PFSK-1 (cell line): ENCODE results near the gene ATP5F1D.

ENCODE experiments used
- FOXP2 ChIP-seq: optimal IDR thresholded peaks from 2 replicates; pipeline ENCODE3; 2011; ENCODE audit warnings: borderline replicate concordance, control low read depth, inconsistent platforms; ENCODE audit not compliant: insufficient read depth; ENCODE audit errors: extremely low read length, extremely low read depth
- POLR2AphosphoS5 ChIP-seq: IDR thresholded peaks from 2 replicates; pipeline ENCODE4 v1.6.1; 2012; ENCODE audit warnings: low read depth, mild to moderate bottlenecking, control low read depth, low read length, moderate library complexity
- SIN3A ChIP-seq: IDR thresholded peaks from 2 replicates; pipeline ENCODE4 v1.6.1; 2012; ENCODE audit warnings: mild to moderate bottlenecking, low read length, moderate library complexity, borderline replicate concordance; ENCODE audit not compliant: insufficient read depth
- TAF1 ChIP-seq: IDR thresholded peaks from 2 replicates; pipeline ENCODE4 v1.6.1; 2012; ENCODE audit warnings: low read length, control low read depth, borderline replicate concordance; ENCODE audit not compliant: insufficient read depth
- TF ChIP-seq, protein P1 (sequence below), 2 experiments: IDR thresholded peaks; 2 replicates each; pipeline versions ENCODE4 v1.6.1 to v1.8.0; 2011 to 2012; ENCODE audit warnings: low read depth in 2 of 2, low read length in 2 of 2, control low read depth in 1 of 2, inconsistent platforms in 1 of 2, mild to moderate bottlenecking in 1 of 2, moderate library complexity in 1 of 2; ENCODE audit not compliant: insufficient read depth in 1 of 2

DNA sequence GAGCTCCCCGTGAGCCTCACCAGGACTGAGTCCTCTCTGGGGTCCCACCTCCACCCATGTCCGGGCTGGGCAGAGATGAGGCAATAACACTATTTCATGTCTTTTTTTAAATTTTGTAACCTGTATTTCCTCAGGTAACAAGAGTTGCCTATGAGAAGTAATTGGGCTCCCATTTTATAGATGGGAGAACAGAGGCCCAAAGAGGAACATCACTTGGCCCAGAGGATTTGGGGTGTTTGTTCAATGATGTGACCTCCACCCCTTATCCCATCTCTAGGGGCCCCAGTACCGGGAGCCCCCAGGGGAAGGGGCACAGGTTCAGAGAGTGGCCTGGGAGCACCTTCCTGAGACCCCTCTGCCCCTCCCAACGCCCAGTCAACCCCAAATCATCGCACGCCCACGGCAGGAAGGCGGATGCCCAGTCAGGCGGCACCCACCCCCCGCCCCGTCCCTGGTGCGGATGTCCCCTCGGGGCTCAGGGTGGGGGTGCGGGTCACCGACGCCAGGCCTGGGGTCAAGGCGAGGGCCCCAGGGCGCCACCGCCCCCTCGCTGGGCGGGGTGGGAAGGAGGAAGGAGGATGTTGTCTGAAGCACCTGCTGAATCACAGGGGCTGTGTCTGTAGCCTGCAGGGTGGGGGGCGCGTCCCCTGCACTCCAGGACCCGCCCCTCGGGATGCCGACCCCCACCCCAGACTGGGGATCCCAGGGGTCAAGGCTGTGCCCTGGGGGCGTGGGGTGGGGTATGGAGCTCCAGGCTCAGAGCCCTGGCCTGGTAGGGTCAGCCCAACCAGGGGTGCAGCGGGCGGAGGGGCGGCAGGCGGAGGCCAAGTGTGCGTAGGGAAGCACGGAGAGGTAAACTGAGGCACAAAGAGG is 18.6 kb downstream of the ATP5F1D start:
- TF ChIP-seq TAF1, result no peak; the same call in 1 of the 2 replicates
- TF ChIP-seq POLR2AphosphoS5, result no peak
- TF ChIP-seq, protein P1, sequence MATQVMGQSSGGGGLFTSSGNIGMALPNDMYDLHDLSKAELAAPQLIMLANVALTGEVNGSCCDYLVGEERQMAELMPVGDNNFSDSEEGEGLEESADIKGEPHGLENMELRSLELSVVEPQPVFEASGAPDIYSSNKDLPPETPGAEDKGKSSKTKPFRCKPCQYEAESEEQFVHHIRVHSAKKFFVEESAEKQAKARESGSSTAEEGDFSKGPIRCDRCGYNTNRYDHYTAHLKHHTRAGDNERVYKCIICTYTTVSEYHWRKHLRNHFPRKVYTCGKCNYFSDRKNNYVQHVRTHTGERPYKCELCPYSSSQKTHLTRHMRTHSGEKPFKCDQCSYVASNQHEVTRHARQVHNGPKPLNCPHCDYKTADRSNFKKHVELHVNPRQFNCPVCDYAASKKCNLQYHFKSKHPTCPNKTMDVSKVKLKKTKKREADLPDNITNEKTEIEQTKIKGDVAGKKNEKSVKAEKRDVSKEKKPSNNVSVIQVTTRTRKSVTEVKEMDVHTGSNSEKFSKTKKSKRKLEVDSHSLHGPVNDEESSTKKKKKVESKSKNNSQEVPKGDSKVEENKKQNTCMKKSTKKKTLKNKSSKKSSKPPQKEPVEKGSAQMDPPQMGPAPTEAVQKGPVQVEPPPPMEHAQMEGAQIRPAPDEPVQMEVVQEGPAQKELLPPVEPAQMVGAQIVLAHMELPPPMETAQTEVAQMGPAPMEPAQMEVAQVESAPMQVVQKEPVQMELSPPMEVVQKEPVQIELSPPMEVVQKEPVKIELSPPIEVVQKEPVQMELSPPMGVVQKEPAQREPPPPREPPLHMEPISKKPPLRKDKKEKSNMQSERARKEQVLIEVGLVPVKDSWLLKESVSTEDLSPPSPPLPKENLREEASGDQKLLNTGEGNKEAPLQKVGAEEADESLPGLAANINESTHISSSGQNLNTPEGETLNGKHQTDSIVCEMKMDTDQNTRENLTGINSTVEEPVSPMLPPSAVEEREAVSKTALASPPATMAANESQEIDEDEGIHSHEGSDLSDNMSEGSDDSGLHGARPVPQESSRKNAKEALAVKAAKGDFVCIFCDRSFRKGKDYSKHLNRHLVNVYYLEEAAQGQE (IDR thresholded peaks at IDR 0.05; ENCODE audit: insufficient read depth in 1 of 2, low read depth in 2 of 2, low read length in 2 of 2), result no peak
- TF ChIP-seq SIN3A, result no peak
- TF ChIP-seq FOXP2, result no peak
